Hematopoietic multipotent progenitor cell treated with erythropoietin and hydrocortisone succinate and interleukin-3 and kit ligand, for 6 days (in vitro differentiated cells): ENCODE measurements around the gene ADCY9.

Experiments used
- DNase-seq: peaks from one replicate; pipeline ENCODE4 v3.0.0-alpha.2; 2015

The ADCY9 gene

GRCh38 chr16:4025428-4025827 is 90.8 kb downstream of the ADCY9 start:
- DNase-seq = no peak

GRCh38 chr16:4021916-4022315 is 94.3 kb downstream of the ADCY9 start:
- no peak for DNase-seq

- no peak for DNase-seq
These were observed 95.0 kb downstream of the ADCY9 start for GRCh38 chr16:4021070-4021779.

GRCh38 chr16:4019371-4019791 is 96.9 kb downstream of the ADCY9 start:
- no peak for DNase-seq

GRCh38 chr16:4018391-4018790 is 97.9 kb downstream of the ADCY9 start:
- DNase-seq = no peak

- DNase-seq = no peak
These were observed 98.4 kb downstream of the ADCY9 start for GRCh38 chr16:4017807-4018206.

GRCh38 chr16:4016658-4017057 is 99.6 kb downstream of the ADCY9 start:
- DNase-seq = peak; percentile 80

GRCh38 chr16:4016005-4016352 is 100.3 kb downstream of the ADCY9 start:
- no peak for DNase-seq

- no peak for DNase-seq
These were observed 100.8 kb downstream of the ADCY9 start for GRCh38 chr16:4015275-4016004.

- DNase-seq = no peak
These were observed 104.2 kb downstream of the ADCY9 start for GRCh38 chr16:4011940-4012629.

- no peak for DNase-seq
These were observed 104.9 kb downstream of the ADCY9 start for GRCh38 chr16:4011225-4011939.

GRCh38 chr16:4010225-4011158 is 105.8 kb downstream of the ADCY9 start:
- DNase-seq = no peak

GRCh38 chr16:4009177-4009576 is 107.1 kb downstream of the ADCY9 start:
- DNase-seq = no peak

- DNase-seq = no peak
These were observed 108.1 kb downstream of the ADCY9 start for GRCh38 chr16:4008116-4008515.

GRCh38 chr16:4006397-4006999 is 109.7 kb downstream of the ADCY9 start:
- DNase-seq = no peak

- no peak for DNase-seq
These were observed 110.5 kb downstream of the ADCY9 start for GRCh38 chr16:4005731-4006130.

- DNase-seq = no peak
These were observed 111.0 kb downstream of the ADCY9 start for GRCh38 chr16:4005281-4005680.

- DNase-seq = no peak
These were observed 112.0 kb downstream of the ADCY9 start for GRCh38 chr16:4004206-4004605.

GRCh38 chr16:4003576-4003975 is 112.7 kb downstream of the ADCY9 start:
- no peak for DNase-seq

GRCh38 chr16:4003166-4003565 is 113.1 kb downstream of the ADCY9 start:
- no peak for DNase-seq

- no peak for DNase-seq
These were observed 114.1 kb downstream of the ADCY9 start for GRCh38 chr16:4002121-4002520.
